NCI-H345 treated with DMSO at 0.1 percent for 48 hours (cell line): Measurements from ENCODE around the gene KLHL9.
A peak's percentile ranks its signal among the peaks of the same experiment; 100 is the strongest.
"Not testable (repeated sequence)": the region's sequence is repeated elsewhere in the genome, so short reads cannot be mapped to it uniquely, and the experiment has no call there.

Experiments
- DNase-seq: peaks from one replicate; lab custom pipeline; 2025; ENCODE audit not compliant: unreplicated experiment; lab: John Stamatoyannopoulos, UW

KLHL9 gene, protein sequence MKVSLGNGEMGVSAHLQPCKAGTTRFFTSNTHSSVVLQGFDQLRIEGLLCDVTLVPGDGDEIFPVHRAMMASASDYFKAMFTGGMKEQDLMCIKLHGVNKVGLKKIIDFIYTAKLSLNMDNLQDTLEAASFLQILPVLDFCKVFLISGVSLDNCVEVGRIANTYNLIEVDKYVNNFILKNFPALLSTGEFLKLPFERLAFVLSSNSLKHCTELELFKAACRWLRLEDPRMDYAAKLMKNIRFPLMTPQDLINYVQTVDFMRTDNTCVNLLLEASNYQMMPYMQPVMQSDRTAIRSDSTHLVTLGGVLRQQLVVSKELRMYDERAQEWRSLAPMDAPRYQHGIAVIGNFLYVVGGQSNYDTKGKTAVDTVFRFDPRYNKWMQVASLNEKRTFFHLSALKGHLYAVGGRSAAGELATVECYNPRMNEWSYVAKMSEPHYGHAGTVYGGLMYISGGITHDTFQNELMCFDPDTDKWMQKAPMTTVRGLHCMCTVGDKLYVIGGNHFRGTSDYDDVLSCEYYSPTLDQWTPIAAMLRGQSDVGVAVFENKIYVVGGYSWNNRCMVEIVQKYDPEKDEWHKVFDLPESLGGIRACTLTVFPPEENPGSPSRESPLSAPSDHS

DNA sequence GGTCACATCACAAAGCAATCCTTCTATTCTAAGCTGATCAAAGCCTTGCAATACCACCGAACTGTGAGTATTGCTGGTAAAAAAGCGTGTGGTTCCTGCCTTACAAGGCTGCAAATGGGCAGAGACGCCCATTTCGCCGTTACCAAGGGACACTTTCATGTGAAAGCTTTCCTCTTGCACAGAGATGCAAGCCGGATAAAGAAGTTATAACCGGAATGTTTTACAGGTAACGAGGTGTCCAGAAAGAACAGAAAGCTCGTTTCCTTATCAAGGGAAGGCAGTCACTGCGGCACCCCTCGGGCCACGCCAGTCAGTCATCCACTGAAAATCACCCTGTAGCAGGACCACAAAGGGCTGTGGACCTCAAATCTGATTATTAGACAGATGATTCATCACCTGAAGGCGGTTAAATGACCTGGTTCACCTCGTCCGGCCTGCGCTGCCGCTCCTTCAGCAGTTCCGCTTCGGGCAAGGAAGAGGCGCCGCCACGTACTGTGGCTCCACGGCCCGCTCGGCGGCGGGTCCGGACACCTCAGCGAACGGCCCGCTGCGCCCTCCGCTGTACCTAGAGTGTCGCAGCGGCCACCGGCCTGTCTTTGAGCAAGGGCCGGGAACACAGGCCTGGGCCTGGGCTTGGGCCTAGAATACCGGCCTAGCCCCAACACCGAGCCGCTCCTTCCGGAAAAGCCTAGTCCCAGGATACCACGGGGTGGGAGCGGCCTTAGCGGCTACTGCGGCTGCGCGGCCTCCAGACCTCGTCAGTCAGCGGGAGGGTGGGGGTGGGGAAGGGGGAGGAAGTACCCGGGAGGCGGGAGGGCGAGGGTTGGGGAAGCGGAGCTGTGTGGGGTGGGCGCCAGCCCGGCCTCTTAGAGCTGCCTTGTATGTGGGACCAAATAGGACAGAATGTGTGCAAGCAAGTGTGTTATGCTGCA, at the start of gene KLHL9:
Gene KLHL9, minus strand, starts transcription at position 704 of the 932 bp plus-strand sequence. Its CDS starts 545 bp downstream, at position 159.
- peak; percentile 63 for DNase-seq

DNA sequence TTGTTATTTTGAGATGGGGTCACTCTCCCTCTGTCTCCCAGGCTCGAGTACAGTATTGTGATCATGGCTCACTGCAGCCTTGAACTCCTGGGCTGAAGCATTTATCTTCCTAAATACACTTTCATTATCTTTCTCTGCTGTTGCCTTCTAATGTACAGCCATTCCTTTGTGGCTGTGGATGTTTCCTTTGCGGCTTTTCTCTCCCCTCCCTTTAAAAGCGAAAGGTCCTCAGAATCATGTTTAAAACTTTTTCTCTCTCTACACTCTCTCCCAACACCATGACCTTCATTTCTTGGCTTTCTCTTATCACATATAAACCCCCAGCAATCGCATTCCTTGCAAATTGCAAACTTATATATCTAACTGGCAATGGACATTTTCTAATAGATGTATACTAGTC, 48.4 kb upstream of the KLHL9 start:
- DNase-seq = no peak

DNA sequence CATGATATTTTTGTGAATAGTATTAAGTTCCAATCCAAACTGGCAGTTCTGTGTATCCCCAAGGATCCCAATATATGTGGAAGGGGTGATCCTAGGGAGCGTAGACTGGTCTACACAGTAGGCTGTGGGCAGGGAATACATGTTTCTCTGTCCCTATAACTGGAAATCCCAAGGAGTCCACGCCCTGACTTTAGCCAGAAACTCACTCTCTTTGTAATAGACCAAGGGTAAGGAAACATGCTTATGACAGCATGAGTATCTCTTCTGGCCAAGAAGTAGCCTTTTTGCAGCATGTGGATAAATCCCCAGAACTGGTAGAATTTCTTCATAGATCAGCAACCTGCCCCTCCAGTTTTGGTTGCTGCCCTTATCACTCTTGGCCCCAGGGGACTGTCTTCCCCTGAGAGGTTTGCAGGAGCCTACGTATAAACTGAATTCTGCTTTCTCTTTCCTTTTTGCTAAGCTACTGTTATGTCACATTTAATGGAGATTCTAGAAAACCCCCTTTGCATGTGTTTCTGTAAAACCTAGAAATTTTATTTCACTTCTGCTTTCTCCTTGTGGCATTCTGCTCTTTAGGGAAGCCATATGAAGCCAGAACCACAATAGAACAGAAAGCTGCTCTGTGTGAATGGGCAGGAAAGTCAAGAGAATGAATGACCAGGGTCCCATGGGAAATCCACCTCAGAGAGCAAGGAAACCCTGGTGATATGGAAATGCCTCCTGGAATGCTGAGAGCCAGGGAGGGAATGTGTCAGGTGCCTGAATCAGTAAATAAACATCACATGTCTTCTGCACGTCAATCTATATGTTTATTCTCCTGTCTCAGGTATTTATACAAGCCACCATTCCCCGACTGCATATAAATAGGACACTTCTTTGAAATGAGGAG, 46.5 kb upstream of the KLHL9 start:
- peak; percentile 6 for DNase-seq

DNA sequence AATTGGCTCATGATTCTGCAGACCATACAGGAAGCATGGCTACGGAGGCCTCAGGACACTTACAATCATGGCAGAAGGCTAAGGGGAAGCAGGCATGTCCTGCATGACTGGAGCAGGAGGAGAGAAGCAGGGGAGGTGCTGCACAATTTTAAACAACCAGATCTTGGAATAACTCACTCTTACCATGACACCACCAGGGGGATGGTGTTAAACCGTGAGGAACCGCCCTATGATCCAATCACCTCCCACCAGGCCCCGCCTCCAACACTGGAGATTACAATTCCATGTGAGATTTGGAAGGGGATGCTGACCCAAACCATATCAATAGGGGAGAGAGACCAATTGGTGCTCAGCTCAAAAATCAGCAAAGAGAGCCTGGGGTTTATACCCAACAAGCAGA, 36.3 kb upstream of the KLHL9 start:
- DNase-seq = not testable (repeated sequence)

DNA sequence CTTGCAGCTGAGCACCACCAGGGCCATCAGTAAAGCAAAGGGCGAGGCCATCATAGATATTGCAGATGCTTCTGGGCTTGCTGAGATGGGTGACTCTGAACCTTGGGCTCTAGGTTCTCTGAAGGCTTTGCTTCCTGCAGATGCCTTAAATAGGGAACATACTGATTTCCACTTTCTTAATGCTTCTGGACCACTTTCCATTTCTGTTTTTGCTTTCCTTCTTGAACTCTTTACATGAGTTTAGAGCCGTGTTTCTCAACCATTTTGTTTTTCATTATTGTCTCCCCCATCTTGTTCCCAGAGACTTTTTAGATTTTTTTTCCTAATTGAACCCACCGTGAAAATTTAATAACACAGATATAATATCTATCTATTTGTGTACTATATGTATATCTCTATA, 32.8 kb upstream of the KLHL9 start, which contains the start of gene IFNA13:
Gene IFNA13, minus strand, starts transcription at position 101 of the 400 bp plus-strand sequence. Its CDS starts 47 bp downstream, at position 54.
- no peak for DNase-seq

DNA sequence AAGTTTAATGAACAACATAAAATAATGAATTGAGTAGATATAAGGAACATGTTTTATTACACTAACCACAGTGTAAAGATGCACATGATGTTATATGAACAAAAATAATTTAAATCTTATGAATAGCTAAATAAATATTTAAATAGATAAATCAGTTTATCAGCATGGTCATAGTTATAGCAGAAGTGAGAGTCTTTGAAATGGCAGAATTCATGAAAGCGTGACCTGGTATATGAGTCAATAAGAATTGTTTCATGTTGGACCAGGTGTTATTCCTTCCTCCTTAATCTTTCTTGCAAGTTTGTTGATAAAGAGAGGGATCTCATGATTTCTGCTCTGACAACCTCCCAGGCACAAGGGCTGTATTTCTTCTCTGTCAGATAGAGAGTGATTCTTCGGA, 32.0 kb upstream of the KLHL9 start:
- not testable (repeated sequence) for DNase-seq

DNA sequence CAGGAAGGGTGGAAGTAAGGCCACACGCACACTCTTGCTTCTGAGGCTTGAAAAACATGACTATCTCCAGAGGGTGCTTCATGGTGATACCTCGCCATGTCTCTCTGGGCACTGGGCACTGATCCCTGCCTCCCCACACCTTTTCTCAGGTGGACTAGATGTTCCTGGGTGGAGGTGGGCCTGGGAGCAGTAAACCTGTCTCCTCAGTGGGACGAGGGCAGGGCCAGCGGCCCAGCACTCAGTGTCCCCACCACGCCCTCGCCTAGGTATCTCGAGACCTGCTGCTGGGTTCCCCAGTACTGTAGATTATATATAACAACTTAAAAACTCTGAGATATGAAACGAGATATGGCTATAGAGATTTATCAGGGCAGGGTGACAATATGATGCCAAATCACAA, 27.1 kb upstream of the KLHL9 start:
- DNase-seq = no peak

DNA sequence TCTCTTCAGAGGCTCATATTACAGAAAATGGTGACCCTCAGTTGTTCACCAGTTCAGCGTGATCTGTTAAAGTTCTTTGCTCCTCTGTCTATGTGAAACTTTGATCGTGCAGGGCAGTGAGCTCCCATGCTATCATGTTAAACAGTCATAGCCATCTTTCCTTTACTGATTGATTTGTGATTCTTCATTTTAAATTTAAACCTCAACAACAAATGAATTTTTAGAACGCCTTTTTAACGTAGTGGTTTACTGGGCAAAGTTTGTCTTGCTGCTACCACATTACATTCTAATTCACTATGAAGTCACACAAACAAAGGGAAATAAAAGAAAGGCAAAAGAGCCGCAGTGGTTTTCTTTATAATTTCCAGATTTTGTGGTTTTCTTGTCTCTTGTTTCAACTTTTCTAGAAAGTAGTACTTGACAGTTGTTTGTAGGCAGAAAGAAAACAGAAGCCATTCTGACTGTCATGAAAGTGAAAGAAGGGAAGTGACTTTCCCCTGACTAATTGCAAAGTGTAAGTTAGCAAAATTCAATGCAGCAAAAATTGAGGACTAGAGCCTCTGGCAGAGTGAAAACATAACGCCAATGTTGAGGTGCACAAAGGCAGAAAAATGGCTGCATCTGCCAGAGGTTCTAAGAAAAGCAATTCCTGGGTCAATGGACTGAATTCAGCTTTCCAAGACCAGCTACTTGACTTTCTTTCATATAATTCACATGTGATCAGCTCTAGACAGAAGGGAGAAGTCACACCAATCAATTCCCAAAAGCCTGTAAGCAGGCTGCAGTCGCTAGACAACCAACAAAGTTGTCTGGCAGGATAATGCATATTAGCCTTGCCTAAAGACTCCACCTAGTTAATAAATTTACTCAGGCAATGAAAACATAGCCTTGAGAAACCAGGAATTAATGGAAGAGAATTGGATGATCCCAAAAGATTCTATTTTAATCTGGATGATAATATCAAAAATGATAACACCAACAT, 22.6 kb upstream of the KLHL9 start:
- DNase-seq = no peak

DNA sequence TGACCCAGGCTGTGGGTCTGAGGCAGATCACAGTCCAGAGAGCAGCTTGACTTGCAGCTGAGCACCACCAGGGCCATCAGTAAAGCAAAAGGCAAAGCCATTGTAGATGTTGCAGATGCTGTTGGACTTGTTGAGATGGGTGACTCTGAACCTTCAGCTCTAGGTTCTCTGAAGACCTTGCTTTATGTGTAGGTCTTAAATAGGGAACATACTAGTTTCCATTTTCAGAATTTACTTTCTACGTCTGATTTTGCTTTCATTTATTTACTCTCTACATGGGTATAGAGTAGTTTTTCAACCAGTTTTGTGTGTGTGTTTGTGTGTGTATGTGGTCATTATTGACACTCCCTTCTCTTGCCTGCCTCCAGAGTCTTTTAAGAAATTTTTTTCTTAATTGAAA, 15.6 kb upstream of the KLHL9 start, which contains the start of gene IFNA6:
Gene IFNA6, minus strand, starts transcription at position 101 of the 400 bp plus-strand sequence. Its CDS starts 0 bp downstream, at position 101.
- no peak for DNase-seq

DNA sequence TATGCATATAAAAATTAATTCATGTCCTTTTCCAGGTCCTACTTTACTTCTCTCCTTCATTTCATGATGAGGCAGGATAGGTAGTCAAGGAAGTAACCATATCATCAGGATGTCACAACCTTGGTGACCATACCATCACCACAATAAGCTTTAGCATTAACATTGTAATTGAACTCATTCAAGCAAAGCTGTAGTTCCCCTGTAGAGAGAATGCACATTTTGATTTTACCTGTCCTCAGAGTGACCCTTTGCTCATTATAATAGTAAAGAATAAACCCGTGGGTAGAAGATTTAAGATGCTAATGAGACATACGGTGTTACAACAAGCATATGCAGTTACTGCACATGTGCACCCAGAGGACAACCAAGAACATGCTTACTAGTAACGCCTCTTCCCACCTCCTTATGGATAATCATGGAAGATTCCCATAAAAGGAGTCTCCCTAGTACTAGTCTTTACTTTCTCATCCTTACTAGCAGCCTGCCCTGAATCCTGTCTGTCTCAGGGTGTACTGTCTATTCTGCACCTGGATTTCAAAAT, 13.3 kb upstream of the KLHL9 start:
- no peak for DNase-seq

DNA sequence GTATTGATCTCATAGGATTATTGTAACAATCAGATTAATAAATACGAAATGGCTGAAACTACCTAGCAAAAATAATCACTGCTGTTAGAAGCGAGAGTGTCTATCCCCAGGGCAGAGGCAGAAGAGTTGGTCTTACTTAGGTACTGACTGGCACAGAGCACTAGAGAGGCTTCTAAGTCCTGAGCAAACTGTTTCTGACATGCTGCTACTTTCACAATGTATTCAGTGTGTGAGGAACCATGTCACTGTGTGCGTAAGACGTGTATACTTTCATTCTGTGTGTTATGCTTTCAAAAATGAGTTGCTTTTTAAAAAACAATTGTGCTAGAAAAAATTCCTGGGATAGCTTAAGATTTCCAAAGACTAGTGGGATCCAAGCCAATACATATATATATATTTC, 5.5 kb upstream of the KLHL9 start:
- no peak for DNase-seq

DNA sequence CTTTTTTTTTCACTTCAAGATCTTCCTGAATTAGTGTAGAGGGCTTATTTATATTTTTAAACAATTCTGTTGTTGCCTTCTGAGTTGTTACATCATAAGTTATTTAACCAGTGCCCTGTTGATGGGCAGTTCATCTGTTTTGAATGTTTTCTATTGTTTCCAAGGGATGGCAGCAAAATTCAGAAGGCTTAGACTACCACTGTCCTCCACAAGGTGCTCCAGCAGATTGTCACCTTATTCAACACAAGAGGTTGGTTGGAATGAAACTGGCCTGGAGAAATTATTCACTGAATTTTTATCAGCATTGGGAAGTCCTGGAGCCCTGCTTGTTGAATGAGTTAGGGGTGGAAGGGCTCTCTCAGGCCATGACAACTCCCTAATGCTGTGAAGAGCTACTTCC, 1.3 kb upstream of the KLHL9 start:
- no peak for DNase-seq

DNA sequence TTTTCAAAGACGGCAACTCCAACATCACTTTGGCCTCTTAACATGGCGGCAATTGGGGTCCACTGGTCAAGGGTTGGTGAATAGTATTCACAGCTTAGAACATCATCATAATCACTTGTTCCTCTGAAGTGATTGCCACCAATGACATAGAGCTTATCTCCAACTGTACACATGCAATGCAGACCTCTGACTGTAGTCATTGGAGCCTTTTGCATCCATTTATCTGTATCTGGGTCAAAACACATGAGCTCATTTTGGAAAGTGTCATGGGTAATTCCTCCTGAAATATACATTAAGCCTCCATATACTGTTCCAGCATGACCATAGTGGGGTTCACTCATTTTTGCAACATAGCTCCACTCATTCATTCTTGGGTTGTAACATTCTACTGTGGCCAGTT, 2.0 kb downstream of the KLHL9 start:
- DNase-seq = no peak

DNA sequence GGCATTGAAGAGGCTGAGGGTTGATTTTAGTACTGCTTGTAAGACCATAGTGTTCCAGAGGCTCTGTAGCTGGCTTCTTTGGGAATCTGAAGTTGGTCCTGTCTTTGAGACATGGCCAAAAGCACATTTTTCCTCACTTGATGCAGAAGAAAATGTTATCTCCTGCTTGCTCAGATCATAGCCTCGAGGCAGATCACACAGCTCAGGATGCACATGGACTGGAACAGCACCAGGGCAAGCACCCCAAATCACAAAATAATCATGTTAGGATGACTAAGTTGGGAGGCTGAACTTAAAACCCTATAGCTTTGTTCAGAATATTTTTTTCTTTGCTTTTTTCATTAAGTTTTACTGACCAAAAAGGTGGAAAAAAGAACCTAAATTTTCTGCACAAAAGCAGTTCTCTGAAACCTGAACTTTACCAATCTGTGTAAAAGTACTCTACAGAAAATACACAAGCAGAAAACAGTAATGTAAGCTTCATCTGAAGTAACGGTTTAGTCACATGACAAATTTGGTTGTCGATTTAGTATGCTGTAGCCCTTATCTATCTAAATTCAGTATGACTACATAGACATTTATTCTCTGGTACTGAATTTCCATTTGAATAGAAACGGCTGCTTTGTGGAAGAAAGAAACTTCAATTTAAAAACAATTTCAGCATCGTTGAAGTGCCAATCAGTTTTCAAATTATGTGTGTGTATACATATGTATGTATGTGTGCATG, 3.4 kb downstream of the KLHL9 start:
- no peak for DNase-seq

DNA sequence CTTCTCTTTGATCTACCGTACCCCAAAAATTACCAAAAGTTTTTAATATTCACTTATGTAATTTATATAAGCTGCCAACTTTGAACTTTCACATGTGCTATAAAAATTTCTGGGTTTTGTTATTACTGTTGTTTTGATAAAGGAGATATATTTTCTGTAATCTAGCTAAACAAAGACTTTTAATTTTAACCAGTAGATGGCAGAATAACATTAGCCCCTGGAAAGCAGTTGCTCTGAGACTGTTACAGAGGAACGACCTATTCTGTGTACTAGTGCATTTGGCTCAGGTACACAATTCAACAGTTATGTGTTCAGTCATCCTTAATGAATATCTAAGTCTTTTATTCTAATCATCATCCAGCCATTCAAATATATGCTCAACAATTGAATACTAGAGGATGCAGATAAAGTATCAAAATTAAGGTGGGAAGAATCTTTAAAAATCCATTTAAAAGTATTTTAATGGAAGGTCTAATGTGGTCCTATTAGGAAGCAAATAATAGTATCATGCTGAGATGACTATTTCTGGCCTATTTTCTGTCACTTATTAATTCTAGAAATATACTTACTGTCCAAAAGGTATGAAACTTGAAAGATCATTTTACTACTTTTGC, 8.6 kb downstream of the KLHL9 start:
- peak; percentile 32 for DNase-seq

DNA sequence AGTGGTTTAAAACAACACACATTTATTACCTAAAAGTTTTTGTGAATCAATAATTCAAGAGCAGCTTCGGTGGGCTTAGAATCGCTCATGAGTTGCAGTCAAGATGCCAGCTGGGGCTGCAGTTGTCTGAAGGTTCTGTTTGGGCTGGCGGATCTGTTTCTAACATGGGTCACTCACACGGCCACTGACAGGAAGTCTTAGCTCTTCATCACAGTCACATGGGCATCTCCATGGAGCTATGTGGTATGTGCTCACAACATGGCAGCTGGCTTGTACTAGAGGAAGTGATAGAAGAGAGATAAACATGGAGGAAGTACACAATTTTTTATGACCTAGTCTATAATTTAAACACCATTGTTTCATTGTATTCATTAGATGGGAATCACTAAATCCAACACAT, 11.2 kb downstream of the KLHL9 start:
- no peak for DNase-seq

DNA sequence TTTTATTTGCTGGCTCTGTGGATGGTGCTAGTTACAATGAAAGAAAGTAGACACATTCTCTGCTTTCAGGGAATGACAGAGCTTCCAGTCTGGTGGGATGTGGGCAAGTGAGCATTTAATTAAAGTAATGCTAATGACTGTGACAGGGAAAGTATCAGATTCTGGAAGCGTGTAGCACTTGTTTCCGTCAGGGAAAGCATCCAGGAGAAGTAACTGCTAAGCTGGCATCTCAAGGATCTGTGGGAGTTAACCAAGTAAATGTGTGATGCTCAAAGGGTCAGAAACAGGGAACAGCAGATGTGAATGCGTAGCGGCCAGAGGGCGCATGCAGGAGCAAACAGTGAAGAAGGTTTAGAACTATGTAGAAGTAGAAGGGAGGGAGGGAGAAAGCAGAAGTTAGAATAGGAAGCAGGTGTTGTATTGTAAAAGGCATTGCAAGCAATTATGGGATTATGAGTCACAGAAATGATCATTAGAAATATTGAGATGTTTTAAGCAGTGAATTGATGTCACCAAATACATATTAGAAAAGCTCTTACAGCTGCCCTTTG, 12.2 kb downstream of the KLHL9 start:
- no peak for DNase-seq
